Medulla oblongata (tissue), 1 donor: ENCODE data around the gene USP24.
"Not testable (repeated sequence)": the region's sequence is repeated elsewhere in the genome, so short reads cannot be mapped to it uniquely, and the experiment has no call there.

ENCODE experiments used
- DNase-seq: peaks from one replicate; pipeline ENCODE4 v3.0.0-alpha.2; 2015; ENCODE audit errors: extremely low spot score

The USP24 gene

DNA sequence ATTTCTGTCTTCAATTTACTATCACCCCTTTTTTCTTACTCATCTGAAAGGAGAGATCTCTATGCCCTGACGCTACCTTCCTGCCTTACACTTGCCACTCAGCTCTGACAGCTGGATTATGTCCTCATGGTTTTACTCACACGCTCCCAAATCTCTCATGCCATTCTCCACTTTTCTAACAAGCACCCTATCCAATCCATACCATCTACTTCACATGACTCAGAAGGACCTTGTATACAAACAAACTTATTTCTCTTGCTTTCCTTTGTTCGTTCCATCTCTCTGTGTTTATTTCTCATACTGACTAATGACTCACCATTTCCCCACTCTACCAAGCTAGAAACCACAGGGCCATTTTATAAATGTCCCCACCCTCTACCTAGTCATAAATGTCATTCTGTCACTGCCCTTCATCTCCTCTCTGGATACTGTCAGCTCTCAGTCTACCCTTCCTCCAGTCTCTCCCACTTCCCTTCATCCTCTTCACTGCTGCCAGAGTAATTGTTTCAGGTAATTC is 87.3 kb downstream of the USP24 start:
- no peak for DNase-seq

GRCh38 chr1:55124470-55124869 is 90.7 kb downstream of the USP24 start:
- no peak for DNase-seq

GRCh38 chr1:55120538-55120937 is 94.6 kb downstream of the USP24 start:
- DNase-seq = no peak

DNA sequence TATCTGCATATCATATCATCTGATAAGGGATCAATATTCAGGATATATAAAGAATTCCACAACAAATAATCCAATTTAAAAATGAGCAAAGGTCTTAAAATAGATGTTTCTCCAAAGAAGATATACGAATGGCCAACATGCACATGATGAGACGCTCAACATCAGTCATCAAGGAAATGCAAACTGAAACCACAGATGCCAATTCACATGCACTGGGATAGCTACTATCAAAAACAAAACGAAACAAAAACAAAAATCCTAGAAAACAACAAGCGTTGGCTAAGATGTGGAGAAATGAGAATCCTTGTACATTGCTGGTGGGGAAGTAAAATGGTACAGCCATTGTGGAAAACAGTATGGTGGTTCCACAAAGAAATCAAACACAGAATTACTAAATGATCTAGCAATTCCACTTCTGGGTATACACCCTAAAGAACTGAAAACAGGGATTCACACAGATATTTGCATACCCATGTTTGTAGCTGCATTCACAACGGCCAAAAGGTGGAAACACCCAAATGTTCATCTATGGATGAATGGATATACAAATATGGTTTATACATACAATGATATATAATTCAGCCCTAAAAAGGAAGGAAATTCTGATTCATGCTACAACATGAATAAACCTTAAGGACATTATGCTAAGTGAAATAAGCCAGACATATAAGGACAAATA is 96.4 kb downstream of the USP24 start:
- no peak for DNase-seq

GRCh38 chr1:55117941-55118340 is 97.2 kb downstream of the USP24 start:
- no peak for DNase-seq

GRCh38 chr1:55109005-55109404 is 106.2 kb downstream of the USP24 start:
- DNase-seq = not testable (repeated sequence)

DNA sequence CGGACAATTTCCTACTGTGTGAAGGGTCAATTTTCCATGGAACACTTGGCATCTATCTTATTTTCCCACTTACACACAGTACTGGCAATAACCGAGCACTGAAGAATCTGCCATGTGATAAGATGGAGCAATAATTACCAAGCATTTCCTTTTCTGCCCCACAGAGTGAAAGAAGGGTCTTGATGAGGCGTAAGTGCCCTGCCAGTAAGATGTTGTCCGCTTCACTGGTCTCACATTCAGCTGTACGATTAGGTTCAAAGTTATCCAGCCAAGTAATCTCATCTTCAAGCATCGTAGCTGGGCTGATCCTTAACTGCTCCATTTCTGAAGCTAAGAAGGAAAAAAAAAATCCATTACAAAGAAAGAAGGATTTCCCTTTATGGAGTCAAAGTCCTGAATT is 108.1 kb downstream of the USP24 start:
- DNase-seq = no peak

DNA sequence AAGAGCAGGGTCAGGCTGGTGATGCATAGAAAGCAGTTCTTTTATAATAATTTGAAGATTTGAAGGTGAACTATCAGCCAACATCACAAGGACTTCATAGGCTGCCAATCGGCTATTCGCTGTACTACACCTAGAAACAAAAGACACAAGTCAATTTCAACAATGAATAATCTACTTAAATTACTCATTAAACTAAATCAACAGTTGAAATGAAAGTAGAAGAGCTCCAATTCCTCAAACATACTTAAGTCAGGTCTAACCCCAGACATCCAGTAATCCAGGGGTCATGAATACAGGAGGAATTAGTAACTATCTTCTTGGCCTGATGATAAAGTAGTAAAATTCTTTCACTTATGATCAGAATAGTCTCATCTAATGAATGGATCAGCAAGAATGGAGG is 111.3 kb downstream of the USP24 start:
- DNase-seq = no peak

DNA sequence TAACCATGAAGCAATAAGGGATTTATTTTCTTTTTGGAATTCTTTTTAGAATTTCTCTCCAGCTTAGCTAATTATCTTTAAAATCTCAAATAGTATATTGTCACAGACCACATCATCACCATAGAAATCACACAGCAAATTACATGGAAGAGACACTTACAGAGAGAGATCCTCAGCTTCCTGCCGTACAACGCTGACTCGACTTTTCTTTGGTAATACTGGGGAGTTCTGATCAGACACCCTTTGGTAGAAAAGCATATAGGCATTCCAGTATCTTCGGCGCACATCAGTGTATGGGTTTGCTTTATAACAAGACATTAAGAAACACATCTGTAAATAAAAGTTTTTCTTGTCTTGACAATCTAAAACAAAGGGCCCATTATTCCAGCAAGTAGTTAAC is 120.1 kb downstream of the USP24 start:
- no peak for DNase-seq

DNA sequence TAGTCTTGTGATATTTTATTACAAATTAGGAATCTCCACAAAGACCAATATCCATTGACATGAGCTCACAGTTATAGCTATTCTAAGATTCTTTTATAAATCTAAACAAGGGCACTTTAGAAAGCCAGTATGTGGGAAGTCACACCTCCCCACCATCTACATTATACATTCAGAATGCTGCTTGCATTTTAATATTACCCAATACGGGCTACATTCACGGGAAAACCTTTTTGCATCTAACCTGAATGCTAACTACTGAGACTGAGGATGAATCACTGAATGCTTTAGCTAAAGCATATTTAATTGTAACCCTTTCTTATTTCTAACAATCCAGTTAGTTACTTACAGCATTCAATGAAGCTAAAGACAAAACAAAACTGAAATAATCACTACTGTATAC is 122.7 kb downstream of the USP24 start:
- no peak for DNase-seq

DNA sequence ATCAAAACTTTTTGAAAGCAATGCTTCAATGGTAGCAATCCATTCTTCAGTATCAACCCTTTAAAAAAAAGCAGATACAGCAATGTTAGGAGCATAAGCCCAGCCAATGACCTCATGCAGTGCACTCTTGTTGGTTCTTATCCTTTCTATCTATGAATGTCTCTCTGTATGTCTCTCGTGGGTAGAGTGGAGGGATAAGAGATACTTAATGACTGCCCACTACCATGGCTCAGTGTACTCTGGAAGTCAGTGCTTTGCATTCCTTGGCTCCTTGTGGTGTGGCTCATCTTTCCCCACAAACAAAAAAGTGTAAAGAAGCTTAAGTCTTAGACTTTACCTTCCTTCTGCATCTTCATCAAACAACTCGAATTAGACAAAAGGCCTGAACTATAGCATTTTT is 125.5 kb downstream of the USP24 start:
- DNase-seq = no peak

GRCh38 chr1:55088413-55088812 is 126.8 kb downstream of the USP24 start:
- DNase-seq = no peak

DNA sequence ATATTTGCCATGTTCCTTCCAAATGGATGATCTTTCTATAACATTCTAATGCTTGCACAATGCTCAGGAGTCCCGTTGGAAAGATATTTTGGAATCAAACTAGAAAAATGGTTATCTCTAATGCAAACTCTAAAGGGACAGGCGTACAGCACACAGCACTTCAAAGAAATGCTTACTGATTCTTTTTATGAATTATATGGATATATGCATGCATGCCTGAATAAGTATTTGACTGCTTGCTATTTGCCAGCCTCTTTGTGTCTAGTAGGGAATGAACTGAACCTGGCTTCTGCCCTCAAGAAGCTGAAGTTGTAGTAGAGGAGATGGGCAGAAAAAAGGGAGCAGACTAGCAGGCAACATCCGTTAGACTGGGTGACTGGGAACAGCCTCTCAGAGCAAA is 127.7 kb downstream of the USP24 start:
- no peak for DNase-seq

DNA sequence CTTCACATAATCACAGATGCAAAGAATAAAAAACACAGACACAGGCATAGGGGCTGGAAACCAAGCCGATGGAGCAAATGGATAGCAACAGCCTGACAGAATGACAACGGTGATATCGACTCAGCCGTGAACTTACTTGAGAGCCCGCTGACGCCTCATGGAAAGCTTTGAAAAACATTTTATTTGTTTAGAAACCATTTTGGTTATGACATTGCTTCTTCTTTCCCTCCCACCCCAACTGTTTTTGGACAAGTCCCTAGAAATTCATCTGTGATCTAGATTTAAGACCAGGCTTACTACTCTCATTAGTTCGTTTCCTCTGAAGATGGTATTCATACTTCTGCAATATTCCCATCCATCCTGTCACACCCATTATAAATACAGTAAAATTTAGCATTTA is 130.9 kb downstream of the USP24 start:
- DNase-seq = no peak

DNA sequence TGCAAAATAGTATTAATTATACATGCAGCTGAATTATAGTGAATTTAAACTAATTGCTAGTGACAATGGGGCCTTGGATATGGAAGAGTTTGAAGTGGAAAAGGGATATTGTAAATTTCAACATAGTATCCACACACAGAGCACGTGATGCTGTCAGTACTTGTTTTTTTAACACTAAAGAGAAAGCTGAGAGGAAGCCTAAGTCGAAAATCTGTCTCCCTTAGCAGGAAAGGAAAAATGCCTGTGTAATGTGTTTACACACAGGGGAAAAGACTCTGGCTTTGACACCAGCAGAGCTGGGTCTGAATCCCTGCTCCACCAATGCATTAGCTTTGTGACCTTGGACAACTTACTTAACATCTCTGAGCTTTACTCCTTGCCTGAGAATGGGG is 133.3 kb downstream of the USP24 start:
- no peak for DNase-seq

DNA sequence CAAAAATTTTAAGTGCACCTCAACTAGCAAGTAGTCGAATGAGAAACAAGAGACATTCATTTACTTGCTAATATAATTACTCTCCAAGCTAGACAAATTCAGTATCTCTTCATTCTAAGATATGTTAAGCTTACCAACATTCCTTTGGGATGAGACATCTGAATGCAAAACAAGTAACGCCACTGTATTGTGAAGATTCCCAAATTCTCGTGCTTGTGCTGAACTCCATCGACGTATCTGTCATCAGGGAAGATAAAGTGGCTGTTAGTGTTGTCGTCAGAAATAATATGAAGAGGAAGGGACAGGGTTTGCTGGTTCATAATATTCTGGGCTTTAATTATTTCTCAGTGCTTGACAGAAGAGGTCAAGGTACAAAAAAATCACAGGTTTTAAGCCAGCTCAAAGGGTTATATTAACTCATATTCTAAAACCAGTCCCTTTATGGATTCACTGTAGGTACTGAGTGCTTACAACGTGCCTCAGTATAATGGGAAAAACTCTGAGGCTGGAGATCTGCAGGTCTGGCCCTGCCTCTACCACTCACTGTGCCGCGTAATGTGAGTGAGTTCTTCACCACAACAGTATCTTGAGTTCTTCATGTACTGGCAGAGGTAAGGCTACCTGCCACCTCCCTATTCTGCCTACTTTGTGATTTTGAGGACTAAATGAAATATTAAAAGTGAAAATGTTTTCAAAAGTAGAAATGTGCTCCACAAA is 133.8 kb downstream of the USP24 start:
- DNase-seq = no peak

DNA sequence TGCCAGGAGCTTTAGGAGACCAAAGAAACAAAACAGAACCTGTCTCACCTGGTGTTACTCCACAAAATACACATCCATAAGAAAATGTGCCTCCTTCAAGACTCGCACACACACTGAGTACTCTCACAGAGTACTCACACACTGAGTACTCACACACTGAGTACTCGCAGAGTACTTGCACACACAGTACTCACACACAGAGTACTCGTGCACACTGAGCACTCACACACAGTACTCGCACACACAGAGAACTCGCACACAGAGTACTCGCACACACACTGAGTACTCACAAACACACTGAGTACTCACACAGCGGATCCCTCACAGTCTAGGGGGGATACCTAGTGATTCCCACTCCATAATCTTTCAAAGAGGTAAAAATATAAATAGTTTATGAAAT is 135.5 kb downstream of the USP24 start:
- DNase-seq = no peak

DNA sequence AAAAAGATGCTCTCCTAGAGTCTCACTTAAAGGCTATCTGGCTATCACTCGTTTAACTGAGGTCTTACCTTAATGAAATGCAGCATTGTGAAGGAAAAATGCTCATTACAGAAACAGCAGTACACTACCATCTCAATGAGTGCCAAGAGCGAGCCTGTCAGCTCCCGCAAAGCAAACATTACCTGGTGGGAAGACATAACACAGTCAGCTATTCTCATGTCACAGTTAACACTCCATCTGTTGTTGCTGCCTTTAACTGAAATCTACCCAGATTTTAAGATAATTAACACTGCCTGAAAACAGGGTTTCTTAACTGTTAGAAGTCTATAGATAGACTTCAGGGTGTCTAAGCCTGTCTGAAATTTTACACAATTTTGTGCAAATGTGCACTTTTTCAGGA is 136.7 kb downstream of the USP24 start:
- no peak for DNase-seq

DNA sequence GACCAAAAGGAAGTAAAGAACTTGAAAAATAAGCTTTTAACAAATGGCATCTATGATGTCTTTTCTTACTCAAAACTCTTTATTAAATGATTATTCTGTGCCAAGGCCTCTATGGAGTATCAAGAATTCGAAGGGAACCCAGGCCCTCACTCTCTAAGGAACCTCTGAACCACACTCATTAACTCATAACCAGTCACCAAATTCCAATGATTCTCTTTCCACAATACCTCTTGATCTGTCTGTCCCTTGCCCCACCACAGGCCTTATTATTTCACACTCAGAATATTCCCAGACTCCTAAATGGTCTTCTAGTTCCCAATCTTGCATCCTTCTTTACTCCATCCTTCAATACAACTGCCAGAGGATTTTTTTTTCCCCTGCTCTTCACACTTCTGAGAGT is 138.8 kb downstream of the USP24 start:
- no peak for DNase-seq

DNA sequence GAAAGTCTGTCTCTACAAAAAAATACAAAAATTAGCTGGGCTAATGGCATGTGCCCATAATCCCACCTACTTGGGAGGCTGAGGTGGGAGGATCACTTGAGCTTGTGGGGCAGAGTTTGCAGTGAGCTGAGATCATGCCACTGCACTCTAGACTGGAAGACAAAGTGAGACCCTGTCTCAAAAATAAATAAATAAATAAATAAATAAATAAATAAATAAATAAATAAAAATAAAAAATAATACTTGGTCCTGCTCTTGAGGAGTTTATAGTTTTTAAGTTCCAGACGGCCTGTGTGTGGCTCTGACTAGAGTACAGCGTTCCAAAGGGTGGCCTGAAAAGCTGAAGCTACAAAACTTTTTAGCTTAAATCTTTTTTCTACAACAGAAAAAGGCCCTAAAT is 140.7 kb downstream of the USP24 start:
- DNase-seq = no peak

- no peak for DNase-seq
These were observed 141.8 kb downstream of the USP24 start for GRCh38 chr1:55073187-55073916.

GRCh38 chr1:55071477-55071876 is 143.7 kb downstream of the USP24 start:
- DNase-seq = no peak
